ENCODE results near the gene TMCO4. TPM values are rescaled to one million over a fixed set of nuclear protein-coding genes. Genes with fewer than 3 reads are reported as not detected.

Gene TMCO4
- total and polyA plus RNA-seq, 2 of the 8 experiments (the other 6 are each of a cell fraction or from before 2014, with no cell fraction given), result 3.0 to 3.1 TPM

- H2BK20ac ChIP-seq (ENCODE audit: low read length), result no peak overlapping the region
- H3K27ac ChIP-seq (ENCODE audit: low read depth, low read length), result no peak overlapping the region
- H3K23ac ChIP-seq (ENCODE audit: insufficient read length), result no peak overlapping the region
- H3K27me3 ChIP-seq (replicated peaks in 1 of 4; ENCODE audit: control insufficient read depth in 3 of 4, extremely low read depth in 1 of 4, insufficient read depth in 3 of 4, low read length in 3 of 4), result no peaks in the 10 kb centered on the region; a peak in 2 of 7 replicates
- no peak overlapping the region for H2BK120ac ChIP-seq (replicated peaks; ENCODE audit: low read depth, low read length)
- H3K18ac ChIP-seq (ENCODE audit: extremely low read depth, low read length), result peak overlapping the region; percentile 15; the same call in 1 of the 2 replicates
- H2BK15ac ChIP-seq (ENCODE audit: low read length), result no peak overlapping the region
- no peak overlapping the region for H3K4me2 ChIP-seq (ENCODE audit: insufficient read depth in 1 of 2, low read depth in 2 of 2, low read length in 2 of 2)
- H3K4ac ChIP-seq (replicated peaks; ENCODE audit: insufficient read length, low read depth, low read length), result no peak overlapping the region
- H4K20me1 ChIP-seq (replicated peaks in 1 of 2; ENCODE audit: control insufficient read depth in 1 of 2, insufficient read depth in 2 of 2, low read length in 2 of 2), result no peaks in the 10 kb centered on the region
- ChIA-PET CTCF (ENCODE audit: partially characterized antibody) (interaction anchor here (1.0 to 4.6 kb wide), 5 partner anchors 12 to 119 kb away, joined by 3 to 21 read pairs (median 3); no protein-coding TSS in a partner anchor), POLR2A (ENCODE audit: partially characterized antibody) (no interaction called here)
- H2AK5ac ChIP-seq (ENCODE audit: low read depth, low read length), result no peak overlapping the region
- H2AFZ ChIP-seq (ENCODE audit: low read length), result no peak overlapping the region; the same call in 1 of the 2 replicates
- no peak overlapping the region for H2BK12ac ChIP-seq (ENCODE audit: low read depth, low read length)
- no peaks in the 10 kb centered on the region for H3K9me3 ChIP-seq (ENCODE audit: insufficient read depth in 2 of 2, low read depth in 1 of 2, low read length in 1 of 2)
- H4K8ac ChIP-seq (ENCODE audit: extremely low read depth, insufficient read depth, low read length), result no peak overlapping the region
- no peak overlapping the region for H3K14ac ChIP-seq (ENCODE audit: insufficient read length)
- 47% methylated on average over 6 of the region's 6 CpGs; no CpG with 5 or more reads in 1 of the 2 experiments for WGBS, 2 experiments (ENCODE audit: extremely low coverage in 1 of 2, insufficient coverage in 1 of 2, insufficient read length in 1 of 2, insufficient replicate concordance in 2 of 2, low coverage in 1 of 2, low lambda C conversion rate in 2 of 2, missing lambda C conversion rate in 1 of 2)
- H2BK5ac ChIP-seq (ENCODE audit: low read depth, low read length), result 0 out of 2 replicates have a peak overlapping the region, but pooled peaks have one; percentile 40
- no peaks in the 10 kb centered on the region for H3K79me2 ChIP-seq (ENCODE audit: control insufficient read depth in 1 of 2, insufficient read depth in 2 of 2, low read length in 2 of 2)
- no peaks in the 10 kb centered on the region for H3K36me3 ChIP-seq (ENCODE audit: control insufficient read depth in 2 of 4, insufficient read depth in 4 of 4, low read length in 3 of 4)
- H3K4me3 ChIP-seq (ENCODE audit: extremely low read depth in 1 of 4, insufficient read depth in 2 of 4, low read depth in 3 of 4, low read length in 4 of 4), result no peak overlapping the region
- DNase-seq (ENCODE audit: low read depth in 1 of 2, low spot score in 2 of 2) (peak; percentile 36 to 59), FAIRE-seq (peak; percentile 69)
- no peak overlapping the region for H3K56ac ChIP-seq (replicated peaks; ENCODE audit: insufficient read length, low read depth, low read length)
- H4K91ac ChIP-seq (replicated peaks; ENCODE audit: insufficient read length, low read length), result peak overlapping the region; percentile 17
- H3K79me1 ChIP-seq (ENCODE audit: low read depth, low read length), result no peaks in the 10 kb centered on the region
- H3K4me1 ChIP-seq (replicated peaks in 1 of 4; ENCODE audit: control insufficient read depth in 3 of 4, insufficient read depth in 4 of 4, low read length in 3 of 4), result no peaks in the 10 kb centered on the region; a peak in 3 of 7 replicates
- no peak overlapping the region for H4K5ac ChIP-seq (ENCODE audit: insufficient read length, low read depth, low read length)
- no peaks in the 10 kb centered on the region for H3K23me2 ChIP-seq (ENCODE audit: low read depth, low read length)
- no peak overlapping the region for H3K9ac ChIP-seq (replicated peaks in 1 of 4; ENCODE audit: extremely low read depth in 1 of 4, low read depth in 3 of 4, low read length in 3 of 4)
- no peak for TF ChIP-seq KDM4A (IDR thresholded peaks at IDR 0.05; ENCODE audit: low read depth, low read length, severe bottlenecking)
- no peak for TF ChIP-seq FOSL1 (IDR thresholded peaks at IDR 0.05; ENCODE audit: insufficient read depth, low read depth, low read length)
- no peak for TF ChIP-seq PHF8 (conservative IDR thresholded peaks at IDR 0.05; ENCODE audit: low read depth, low read length)
- TF ChIP-seq TBP (IDR thresholded peaks at IDR 0.05; ENCODE audit: low read depth, low read length), result no peak
- TF ChIP-seq SIN3A (conservative IDR thresholded peaks at IDR 0.05 in 1 of 2, IDR thresholded peaks at IDR 0.05 in 1 of 2; ENCODE audit: low read depth in 1 of 2, low read length in 2 of 2), result no peak
- no peak for TF ChIP-seq POU5F1 (IDR thresholded peaks at IDR 0.05; ENCODE audit: low read depth, low read length)
- TF ChIP-seq, protein P1, sequence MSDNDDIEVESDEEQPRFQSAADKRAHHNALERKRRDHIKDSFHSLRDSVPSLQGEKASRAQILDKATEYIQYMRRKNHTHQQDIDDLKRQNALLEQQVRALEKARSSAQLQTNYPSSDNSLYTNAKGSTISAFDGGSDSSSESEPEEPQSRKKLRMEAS (IDR thresholded peaks at IDR 0.05), result peak; percentile 22; the same call in 1 of the 2 replicates
- TF ChIP-seq EGR1 (IDR thresholded peaks at IDR 0.05; ENCODE audit: borderline replicate concordance, low read depth, low read length), result no peak
- TF ChIP-seq HDAC2 (IDR thresholded peaks at IDR 0.05; ENCODE audit: borderline replicate concordance in 1 of 2, low read depth in 2 of 2, low read length in 2 of 2), result no peak
- TF ChIP-seq ZNF274 (IDR thresholded peaks at IDR 0.05; ENCODE audit: borderline replicate concordance, extremely low read depth, low read length), result no peak
- TF ChIP-seq BCL11A (IDR thresholded peaks at IDR 0.05; ENCODE audit: low read depth in 2 of 2, low read length in 2 of 2), result no peak
- no peak for TF ChIP-seq SIX5 (IDR thresholded peaks at IDR 0.05; ENCODE audit: low read depth, low read length)
- TF ChIP-seq RAD21 (IDR thresholded peaks at IDR 0.05 in 1 of 2, conservative IDR thresholded peaks at IDR 0.05 in 1 of 2; ENCODE audit: low read depth in 2 of 2, low read length in 2 of 2), result peak; percentile 25 to 49; a peak in 3 of 4 replicates
Measured at GRCh38 chr1:19825298-19825697, 25.6 kb upstream of the TMCO4 start.

All from H1 (cell line).